ENCODE measurements around the gene PDCD10.

PDCD10 gene

DNA sequence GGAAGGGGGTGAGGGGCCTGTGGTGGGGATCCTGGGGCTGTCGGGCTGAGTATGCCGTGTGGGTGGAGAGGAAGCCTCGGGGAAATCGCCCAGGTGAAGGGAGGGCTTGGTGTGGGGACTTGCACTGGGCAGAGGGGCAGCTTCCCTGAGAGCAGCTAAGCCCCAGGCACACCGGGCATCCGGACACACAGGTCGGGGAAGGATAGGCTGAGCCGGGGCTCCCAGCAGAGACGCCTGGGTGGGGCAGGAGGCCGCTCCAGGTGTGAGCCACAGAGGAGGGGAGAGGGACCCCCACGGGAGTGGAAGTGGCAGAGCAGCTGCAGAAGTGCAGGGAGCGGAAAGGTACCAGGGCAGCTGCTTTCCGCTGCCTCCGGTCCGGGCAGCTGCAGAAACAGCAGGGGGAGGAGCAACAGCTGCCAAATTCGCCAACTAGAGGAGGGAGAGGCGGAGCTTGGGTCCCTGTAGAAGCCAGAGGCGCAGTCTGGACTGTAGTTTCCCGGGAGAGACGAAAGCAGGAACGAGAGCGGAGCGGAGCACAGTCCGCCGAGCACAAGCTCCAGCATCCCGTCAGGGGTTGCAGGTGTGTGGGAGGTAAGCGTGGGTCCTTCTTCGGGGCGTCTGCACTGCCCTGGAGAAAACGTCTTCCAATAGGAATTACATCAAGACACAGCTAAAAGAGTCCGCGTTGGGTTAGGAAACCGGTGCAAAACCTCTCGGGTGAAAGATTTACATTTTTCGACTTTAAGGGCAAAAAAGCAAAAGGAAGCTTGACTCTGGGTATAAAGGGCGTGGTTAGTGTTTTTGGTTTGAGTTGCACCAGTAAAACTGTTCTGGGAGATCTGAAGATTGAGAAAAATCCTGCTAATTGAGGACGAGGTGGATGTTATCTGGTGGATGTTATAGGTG lies 794 bp upstream of the PDCD10 start, which contains the start of gene SERPINI1 (continued):
- TF ChIP-seq, protein P1, sequence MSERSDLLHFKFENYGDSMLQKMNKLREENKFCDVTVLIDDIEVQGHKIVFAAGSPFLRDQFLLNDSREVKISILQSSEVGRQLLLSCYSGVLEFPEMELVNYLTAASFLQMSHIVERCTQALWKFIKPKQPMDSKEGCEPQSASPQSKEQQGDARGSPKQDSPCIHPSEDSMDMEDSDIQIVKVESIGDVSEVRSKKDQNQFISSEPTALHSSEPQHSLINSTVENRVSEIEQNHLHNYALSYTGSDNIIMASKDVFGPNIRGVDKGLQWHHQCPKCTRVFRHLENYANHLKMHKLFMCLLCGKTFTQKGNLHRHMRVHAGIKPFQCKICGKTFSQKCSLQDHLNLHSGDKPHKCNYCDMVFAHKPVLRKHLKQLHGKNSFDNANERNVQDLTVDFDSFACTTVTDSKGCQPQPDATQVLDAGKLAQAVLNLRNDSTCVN (tag by site-specific recombination; optimal IDR thresholded peaks at IDR 0.05) = peak; percentile 31
- TF ChIP-seq ZNF416 (tag by site-specific recombination; IDR thresholded peaks at IDR 0.05) (no peak), ZNF426 (tag by site-specific recombination; IDR thresholded peaks at IDR 0.05) (no peak), ZNF626 (tag by site-specific recombination; IDR thresholded peaks at IDR 0.05) (no peak), ZFP3 (tag by site-specific recombination; IDR thresholded peaks at IDR 0.05; ENCODE audit: low read depth) (no peak), ZNF548 (tag by site-specific recombination; IDR thresholded peaks at IDR 0.05) (no peak), ZNF664 (tag by site-specific recombination; IDR thresholded peaks at IDR 0.05) (no peak), ZNF112 (tag by site-specific recombination; IDR thresholded peaks at IDR 0.05) (no peak), ZBTB21 (tag by site-specific recombination; IDR thresholded peaks at IDR 0.05) (no peak), ZNF624 (tag by site-specific recombination; IDR thresholded peaks at IDR 0.05) (no peak), SCRT1 (tag by site-specific recombination; IDR thresholded peaks at IDR 0.05; ENCODE audit: borderline replicate concordance) (peak; percentile 80), ZNF510 (tag by site-specific recombination; IDR thresholded peaks at IDR 0.05; ENCODE audit: insufficient replicate concordance) (no peak), ZNF837 (tag by site-specific recombination; IDR thresholded peaks at IDR 0.05) (no peak), KLF9 (tag by site-specific recombination; IDR thresholded peaks at IDR 0.05; ENCODE audit: low read depth) (peak; percentile 70), ZNF335 (tag by site-specific recombination; conservative IDR thresholded peaks at IDR 0.05) (peak; percentile 98), ZNF132 (tag by site-specific recombination; IDR thresholded peaks at IDR 0.05; ENCODE audit: borderline replicate concordance) (no peak), SP3 (tag by site-specific recombination; IDR thresholded peaks at IDR 0.05) (0 out of 2 replicates have a peak, but pooled peaks have one; percentile 49), ZNF366 (tag by site-specific recombination; conservative IDR thresholded peaks at IDR 0.05) (peak; percentile 58; the same call in 1 of the 2 replicates), KLF16 (tag by site-specific recombination; IDR thresholded peaks at IDR 0.05) (no peak), YY1 (tag by site-specific recombination; IDR thresholded peaks at IDR 0.05) (no peak), ZNF433 (tag by site-specific recombination; IDR thresholded peaks at IDR 0.05; ENCODE audit: low read depth) (no peak)
- TF ChIP-seq, protein P2, sequence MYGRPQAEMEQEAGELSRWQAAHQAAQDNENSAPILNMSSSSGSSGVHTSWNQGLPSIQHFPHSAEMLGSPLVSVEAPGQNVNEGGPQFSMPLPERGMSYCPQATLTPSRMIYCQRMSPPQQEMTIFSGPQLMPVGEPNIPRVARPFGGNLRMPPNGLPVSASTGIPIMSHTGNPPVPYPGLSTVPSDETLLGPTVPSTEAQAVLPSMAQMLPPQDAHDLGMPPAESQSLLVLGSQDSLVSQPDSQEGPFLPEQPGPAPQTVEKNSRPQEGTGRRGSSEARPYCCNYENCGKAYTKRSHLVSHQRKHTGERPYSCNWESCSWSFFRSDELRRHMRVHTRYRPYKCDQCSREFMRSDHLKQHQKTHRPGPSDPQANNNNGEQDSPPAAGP (tag by site-specific recombination; IDR thresholded peaks at IDR 0.05) = peak; percentile 62
- TF ChIP-seq, protein P3, sequence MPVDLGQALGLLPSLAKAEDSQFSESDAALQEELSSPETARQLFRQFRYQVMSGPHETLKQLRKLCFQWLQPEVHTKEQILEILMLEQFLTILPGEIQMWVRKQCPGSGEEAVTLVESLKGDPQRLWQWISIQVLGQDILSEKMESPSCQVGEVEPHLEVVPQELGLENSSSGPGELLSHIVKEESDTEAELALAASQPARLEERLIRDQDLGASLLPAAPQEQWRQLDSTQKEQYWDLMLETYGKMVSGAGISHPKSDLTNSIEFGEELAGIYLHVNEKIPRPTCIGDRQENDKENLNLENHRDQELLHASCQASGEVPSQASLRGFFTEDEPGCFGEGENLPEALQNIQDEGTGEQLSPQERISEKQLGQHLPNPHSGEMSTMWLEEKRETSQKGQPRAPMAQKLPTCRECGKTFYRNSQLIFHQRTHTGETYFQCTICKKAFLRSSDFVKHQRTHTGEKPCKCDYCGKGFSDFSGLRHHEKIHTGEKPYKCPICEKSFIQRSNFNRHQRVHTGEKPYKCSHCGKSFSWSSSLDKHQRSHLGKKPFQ (tag by site-specific recombination; IDR thresholded peaks at IDR 0.05) = 0 out of 2 replicates have a peak, but pooled peaks have one; percentile 25
- TF ChIP-seq, protein P4, sequence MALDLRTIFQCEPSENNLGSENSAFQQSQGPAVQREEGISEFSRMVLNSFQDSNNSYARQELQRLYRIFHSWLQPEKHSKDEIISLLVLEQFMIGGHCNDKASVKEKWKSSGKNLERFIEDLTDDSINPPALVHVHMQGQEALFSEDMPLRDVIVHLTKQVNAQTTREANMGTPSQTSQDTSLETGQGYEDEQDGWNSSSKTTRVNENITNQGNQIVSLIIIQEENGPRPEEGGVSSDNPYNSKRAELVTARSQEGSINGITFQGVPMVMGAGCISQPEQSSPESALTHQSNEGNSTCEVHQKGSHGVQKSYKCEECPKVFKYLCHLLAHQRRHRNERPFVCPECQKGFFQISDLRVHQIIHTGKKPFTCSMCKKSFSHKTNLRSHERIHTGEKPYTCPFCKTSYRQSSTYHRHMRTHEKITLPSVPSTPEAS (tag by site-specific recombination; IDR thresholded peaks at IDR 0.05) = no peak
- TF ChIP-seq, protein P5, sequence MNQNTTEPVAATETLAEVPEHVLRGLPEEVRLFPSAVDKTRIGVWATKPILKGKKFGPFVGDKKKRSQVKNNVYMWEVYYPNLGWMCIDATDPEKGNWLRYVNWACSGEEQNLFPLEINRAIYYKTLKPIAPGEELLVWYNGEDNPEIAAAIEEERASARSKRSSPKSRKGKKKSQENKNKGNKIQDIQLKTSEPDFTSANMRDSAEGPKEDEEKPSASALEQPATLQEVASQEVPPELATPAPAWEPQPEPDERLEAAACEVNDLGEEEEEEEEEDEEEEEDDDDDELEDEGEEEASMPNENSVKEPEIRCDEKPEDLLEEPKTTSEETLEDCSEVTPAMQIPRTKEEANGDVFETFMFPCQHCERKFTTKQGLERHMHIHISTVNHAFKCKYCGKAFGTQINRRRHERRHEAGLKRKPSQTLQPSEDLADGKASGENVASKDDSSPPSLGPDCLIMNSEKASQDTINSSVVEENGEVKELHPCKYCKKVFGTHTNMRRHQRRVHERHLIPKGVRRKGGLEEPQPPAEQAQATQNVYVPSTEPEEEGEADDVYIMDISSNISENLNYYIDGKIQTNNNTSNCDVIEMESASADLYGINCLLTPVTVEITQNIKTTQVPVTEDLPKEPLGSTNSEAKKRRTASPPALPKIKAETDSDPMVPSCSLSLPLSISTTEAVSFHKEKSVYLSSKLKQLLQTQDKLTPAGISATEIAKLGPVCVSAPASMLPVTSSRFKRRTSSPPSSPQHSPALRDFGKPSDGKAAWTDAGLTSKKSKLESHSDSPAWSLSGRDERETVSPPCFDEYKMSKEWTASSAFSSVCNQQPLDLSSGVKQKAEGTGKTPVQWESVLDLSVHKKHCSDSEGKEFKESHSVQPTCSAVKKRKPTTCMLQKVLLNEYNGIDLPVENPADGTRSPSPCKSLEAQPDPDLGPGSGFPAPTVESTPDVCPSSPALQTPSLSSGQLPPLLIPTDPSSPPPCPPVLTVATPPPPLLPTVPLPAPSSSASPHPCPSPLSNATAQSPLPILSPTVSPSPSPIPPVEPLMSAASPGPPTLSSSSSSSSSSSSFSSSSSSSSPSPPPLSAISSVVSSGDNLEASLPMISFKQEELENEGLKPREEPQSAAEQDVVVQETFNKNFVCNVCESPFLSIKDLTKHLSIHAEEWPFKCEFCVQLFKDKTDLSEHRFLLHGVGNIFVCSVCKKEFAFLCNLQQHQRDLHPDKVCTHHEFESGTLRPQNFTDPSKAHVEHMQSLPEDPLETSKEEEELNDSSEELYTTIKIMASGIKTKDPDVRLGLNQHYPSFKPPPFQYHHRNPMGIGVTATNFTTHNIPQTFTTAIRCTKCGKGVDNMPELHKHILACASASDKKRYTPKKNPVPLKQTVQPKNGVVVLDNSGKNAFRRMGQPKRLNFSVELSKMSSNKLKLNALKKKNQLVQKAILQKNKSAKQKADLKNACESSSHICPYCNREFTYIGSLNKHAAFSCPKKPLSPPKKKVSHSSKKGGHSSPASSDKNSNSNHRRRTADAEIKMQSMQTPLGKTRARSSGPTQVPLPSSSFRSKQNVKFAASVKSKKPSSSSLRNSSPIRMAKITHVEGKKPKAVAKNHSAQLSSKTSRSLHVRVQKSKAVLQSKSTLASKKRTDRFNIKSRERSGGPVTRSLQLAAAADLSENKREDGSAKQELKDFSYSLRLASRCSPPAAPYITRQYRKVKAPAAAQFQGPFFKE (tag by site-specific recombination; IDR thresholded peaks at IDR 0.05; ENCODE audit: borderline replicate concordance) = no peak
- TF ChIP-seq, protein P6, sequence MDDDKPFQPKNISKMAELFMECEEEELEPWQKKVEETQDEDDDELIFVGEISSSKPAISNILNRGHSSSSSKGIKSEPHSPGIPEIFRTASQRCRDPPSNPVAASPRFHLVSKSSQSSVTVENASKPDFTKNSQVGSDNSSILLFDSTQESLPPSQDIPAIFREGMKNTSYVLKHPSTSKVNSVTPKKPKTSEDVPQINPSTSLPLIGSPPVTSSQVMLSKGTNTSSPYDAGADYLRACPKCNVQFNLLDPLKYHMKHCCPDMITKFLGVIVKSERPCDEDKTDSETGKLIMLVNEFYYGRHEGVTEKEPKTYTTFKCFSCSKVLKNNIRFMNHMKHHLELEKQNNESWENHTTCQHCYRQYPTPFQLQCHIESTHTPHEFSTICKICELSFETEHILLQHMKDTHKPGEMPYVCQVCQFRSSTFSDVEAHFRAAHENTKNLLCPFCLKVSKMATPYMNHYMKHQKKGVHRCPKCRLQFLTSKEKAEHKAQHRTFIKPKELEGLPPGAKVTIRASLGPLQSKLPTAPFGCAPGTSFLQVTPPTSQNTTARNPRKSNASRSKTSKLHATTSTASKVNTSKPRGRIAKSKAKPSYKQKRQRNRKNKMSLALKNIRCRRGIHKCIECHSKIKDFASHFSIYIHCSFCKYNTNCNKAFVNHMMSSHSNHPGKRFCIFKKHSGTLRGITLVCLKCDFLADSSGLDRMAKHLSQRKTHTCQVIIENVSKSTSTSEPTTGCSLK (tag by site-specific recombination; IDR thresholded peaks at IDR 0.05) = no peak
